Islet of Langerhans (tissue), 1 donor: ENCODE results near the gene SEPHS1.
A peak's percentile ranks its signal among the peaks of the same experiment; 100 is the strongest.
"Not testable (repeated sequence)": the region's sequence is repeated elsewhere in the genome, so short reads cannot be mapped to it uniquely, and the experiment has no call there.

ENCODE experiments used
- FAIRE-seq: peaks from one replicate; lab custom pipeline; 2011; peaks lifted over from hg19 to GRCh38; lab: Jason Lieb, UNC

SEPHS1 gene

GRCh38 chr10:13348216-13349017, at the start of gene SEPHS1:
TSS of gene SEPHS1 (minus strand) at chr10:13348293. CDS start at chr10:13344950, 3,343 bp downstream.
- no peak for FAIRE-seq

- FAIRE-seq = no peak
These were observed 49.0 kb upstream of the SEPHS1 start for GRCh38 chr10:13397052-13397451.

GRCh38 chr10:13396369-13396768, 48.3 kb upstream of the SEPHS1 start:
- FAIRE-seq = no peak

- no peak for FAIRE-seq
These were observed 47.4 kb upstream of the SEPHS1 start for GRCh38 chr10:13395540-13395939.

GRCh38 chr10:13393640-13394039, 45.5 kb upstream of the SEPHS1 start:
- FAIRE-seq = no peak

- FAIRE-seq = no peak
These were observed 44.6 kb upstream of the SEPHS1 start for GRCh38 chr10:13392701-13393100.

GRCh38 chr10:13390604-13391522, 42.8 kb upstream of the SEPHS1 start:
- no peak for FAIRE-seq

- FAIRE-seq = no peak
These were observed 40.6 kb upstream of the SEPHS1 start for GRCh38 chr10:13388478-13389230.

GRCh38 chr10:13386021-13386420, 37.9 kb upstream of the SEPHS1 start:
- FAIRE-seq = no peak

- FAIRE-seq = no peak
These were observed 35.3 kb upstream of the SEPHS1 start for GRCh38 chr10:13383399-13383761.

GRCh38 chr10:13382703-13383398, 34.8 kb upstream of the SEPHS1 start:
- FAIRE-seq = no peak

- not testable (repeated sequence) for FAIRE-seq
These were observed 31.0 kb upstream of the SEPHS1 start for GRCh38 chr10:13379061-13379460.

- no peak for FAIRE-seq
These were observed 28.7 kb upstream of the SEPHS1 start for GRCh38 chr10:13376746-13377145.

GRCh38 chr10:13376297-13376696, 28.2 kb upstream of the SEPHS1 start:
- FAIRE-seq = no peak

- FAIRE-seq = no peak
These were observed 27.7 kb upstream of the SEPHS1 start for GRCh38 chr10:13375791-13376190.

GRCh38 chr10:13373644-13374043, 25.6 kb upstream of the SEPHS1 start:
- FAIRE-seq = no peak

GRCh38 chr10:13372524-13372923, 24.4 kb upstream of the SEPHS1 start:
- no peak for FAIRE-seq

GRCh38 chr10:13371897-13372470, 23.9 kb upstream of the SEPHS1 start:
- FAIRE-seq = peak; percentile 77

GRCh38 chr10:13366891-13367290, 18.8 kb upstream of the SEPHS1 start:
- no peak for FAIRE-seq

- no peak for FAIRE-seq
These were observed 17.7 kb upstream of the SEPHS1 start for GRCh38 chr10:13365831-13366230.

- FAIRE-seq = no peak
These were observed 17.1 kb upstream of the SEPHS1 start for GRCh38 chr10:13365243-13365642.

- FAIRE-seq = no peak
These were observed 12.5 kb upstream of the SEPHS1 start for GRCh38 chr10:13360587-13360986.
